ENCODE measurements around the gene LSM2.
A peak's percentile ranks its signal among the peaks of the same experiment; 100 is the strongest.

The LSM2 gene

DNA sequence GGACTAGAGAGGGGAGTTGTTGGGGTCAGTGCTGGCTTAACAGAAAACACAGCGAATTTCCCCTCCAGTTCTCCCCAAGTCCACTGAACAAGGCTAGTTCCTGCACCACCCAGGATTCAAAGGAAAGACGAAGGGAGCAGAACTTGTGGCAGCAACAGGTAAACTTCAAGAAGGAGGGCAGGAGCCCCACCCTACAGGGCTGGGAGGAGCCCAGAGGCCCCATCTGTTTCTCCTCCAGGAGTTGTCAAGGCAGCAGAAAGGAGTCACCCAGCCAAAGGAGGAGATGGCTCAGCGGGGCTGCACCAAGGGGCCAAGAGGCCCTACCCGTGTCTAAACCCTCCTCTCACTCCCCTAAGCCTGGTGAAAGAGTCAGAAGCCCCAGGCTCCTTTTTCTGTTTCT is 42.6 kb downstream of the LSM2 start:
- H3K4me3 ChIP-seq = no peak overlapping the region
- peak overlapping the region in 1 of 21 experiments; percentile 40 for H3K27ac ChIP-seq

GRCh38 chr6:31763619-31763940 is 43.2 kb downstream of the LSM2 start:
- Histone ChIP-seq H3K4me3 (no peak overlapping the region), H3K27ac (peak overlapping the region in 5 of 21 experiments; percentile 17 to 43 (median 29))

GRCh38 chr6:31762878-31763618 is 43.7 kb downstream of the LSM2 start:
- H3K27ac ChIP-seq = peak overlapping the region in 6 of 21 experiments; percentile 17 to 43 (median 30)

DNA sequence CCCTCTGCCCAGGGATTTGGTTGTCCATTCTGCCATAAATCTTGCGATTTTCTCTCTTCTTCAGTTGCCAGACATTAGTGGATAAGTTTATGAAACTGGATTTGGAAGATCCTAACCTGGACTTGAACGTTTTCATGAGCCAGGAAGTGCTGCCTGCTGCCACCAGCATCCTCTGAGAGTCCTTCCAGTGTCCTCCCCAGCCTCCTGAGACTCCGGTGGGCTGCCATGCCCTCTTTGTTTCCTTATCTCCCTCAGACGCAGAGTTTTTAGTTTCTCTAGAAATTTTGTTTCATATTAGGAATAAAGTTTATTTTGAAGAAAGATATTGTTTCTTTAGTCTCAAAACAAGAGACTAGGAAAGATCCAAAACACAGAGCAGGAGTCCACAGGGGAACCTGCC is 44.4 kb downstream of the LSM2 start, which contains the start of gene SAPCD1:
TSS of gene SAPCD1 (plus strand) at position 301 of the 400 bp plus-strand sequence. CDS start 399 bp downstream, outside the sequence.
- no peak within 1 kb of the TSS for H3K4me3 ChIP-seq
- peak within 1 kb of the TSS in 6 of 21 experiments; percentile 17 to 43 (median 30) for H3K27ac ChIP-seq

More at GRCh38 chr6:31762878-31763618, 43.7 kb downstream of the LSM2 start:
- H3K4me3 ChIP-seq = no peak overlapping the region

GRCh38 chr6:31761343-31761742 is 45.4 kb downstream of the LSM2 start:
- no peak overlapping the region for H3K27ac ChIP-seq
- no peak overlapping the region for H3K4me3 ChIP-seq

GRCh38 chr6:31760790-31761189 is 46.0 kb downstream of the LSM2 start:
- no peak overlapping the region for H3K27ac ChIP-seq

GRCh38 chr6:31758281-31758680 is 48.5 kb downstream of the LSM2 start:
- Histone ChIP-seq H3K27ac (no peak overlapping the region), H3K4me3 (no peak overlapping the region)

More at GRCh38 chr6:31760790-31761189, 46.0 kb downstream of the LSM2 start:
- no peak overlapping the region for H3K4me3 ChIP-seq

DNA sequence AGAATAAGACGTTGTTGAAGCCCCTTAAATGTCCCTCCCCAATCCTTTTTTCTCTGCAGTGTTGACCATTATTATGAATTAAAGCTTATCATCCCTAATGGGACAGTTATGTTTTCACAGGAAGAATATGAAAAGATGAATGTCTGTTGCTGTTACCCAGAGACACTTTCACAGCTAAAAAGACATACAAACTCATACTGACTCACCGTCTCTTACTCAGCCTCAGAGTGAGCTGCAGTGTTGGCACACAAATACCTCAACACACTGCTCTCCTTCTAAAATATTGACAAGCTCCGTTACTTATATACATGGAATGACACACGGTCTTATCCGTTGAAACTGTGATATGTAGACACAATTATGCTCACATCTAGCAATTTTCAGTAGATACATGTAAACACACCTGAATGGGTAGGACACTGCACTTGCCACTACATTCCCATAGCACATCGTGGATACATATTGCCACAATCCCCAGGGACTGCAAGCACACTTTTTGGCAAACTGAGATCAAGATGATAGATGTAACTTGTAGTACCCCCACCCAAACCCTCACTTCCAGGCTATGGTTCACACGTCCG is 53.9 kb downstream of the LSM2 start:
- Histone ChIP-seq H3K27ac (no peak overlapping the region), H3K4me3 (no peak overlapping the region)

GRCh38 chr6:31750411-31751022 is 56.2 kb downstream of the LSM2 start:
- H3K27ac ChIP-seq = no peak overlapping the region

GRCh38 chr6:31749301-31750036 is 57.3 kb downstream of the LSM2 start:
- Histone ChIP-seq H3K27ac (no peak overlapping the region), H3K4me3 (no peak overlapping the region)

More at GRCh38 chr6:31750411-31751022, 56.2 kb downstream of the LSM2 start:
- H3K4me3 ChIP-seq = no peak overlapping the region

Data from skin epidermis (tissue), 12 donors.